Measurements from ENCODE around the gene TP53TG5. TPM values are rescaled to one million over a fixed set of nuclear protein-coding genes. Genes with fewer than 3 reads are reported as not detected.

Gene TP53TG5
- not detected for total RNA-seq

DNA sequence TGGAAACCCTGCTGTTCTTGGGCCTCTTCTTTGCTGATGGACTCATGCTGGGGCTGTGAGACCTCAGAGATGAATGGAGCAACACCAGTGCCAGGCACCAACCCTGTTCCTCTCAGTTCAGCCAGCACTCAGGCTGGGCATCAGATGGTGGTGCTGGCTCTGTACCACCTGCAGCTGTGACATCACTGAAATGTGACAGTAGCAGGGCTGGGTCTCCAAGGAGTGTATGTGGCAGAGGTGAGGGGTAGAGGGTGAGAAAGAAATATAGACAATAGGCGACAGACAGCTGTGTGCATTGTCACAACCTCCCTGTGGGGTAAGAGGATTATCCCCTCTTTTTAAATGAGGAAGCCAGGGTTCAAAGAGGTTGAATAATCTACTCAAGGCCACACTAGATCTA lies at the start of gene TP53TG5:
Gene TP53TG5, minus strand, starts transcription at position 135 of the 400 bp plus-strand sequence. Its CDS starts 89 bp downstream, at position 46.
- Mint-ChIP-seq H3K9me3 (no peaks in the 10 kb centered on the region), H3K36me3 (ENCODE audit: insufficient read depth) (peaks cover 11% of the 10 kb centered on the region), H3K4me3 (no peak within 1 kb of the TSS), H3K4me1 (ENCODE audit: low read depth) (peaks cover 12% of the 10 kb centered on the region), H3K27me3 (ENCODE audit: low read depth) (no peaks in the 10 kb centered on the region)
- DNase-seq: no peak
- ATAC-seq: no peak

DNA sequence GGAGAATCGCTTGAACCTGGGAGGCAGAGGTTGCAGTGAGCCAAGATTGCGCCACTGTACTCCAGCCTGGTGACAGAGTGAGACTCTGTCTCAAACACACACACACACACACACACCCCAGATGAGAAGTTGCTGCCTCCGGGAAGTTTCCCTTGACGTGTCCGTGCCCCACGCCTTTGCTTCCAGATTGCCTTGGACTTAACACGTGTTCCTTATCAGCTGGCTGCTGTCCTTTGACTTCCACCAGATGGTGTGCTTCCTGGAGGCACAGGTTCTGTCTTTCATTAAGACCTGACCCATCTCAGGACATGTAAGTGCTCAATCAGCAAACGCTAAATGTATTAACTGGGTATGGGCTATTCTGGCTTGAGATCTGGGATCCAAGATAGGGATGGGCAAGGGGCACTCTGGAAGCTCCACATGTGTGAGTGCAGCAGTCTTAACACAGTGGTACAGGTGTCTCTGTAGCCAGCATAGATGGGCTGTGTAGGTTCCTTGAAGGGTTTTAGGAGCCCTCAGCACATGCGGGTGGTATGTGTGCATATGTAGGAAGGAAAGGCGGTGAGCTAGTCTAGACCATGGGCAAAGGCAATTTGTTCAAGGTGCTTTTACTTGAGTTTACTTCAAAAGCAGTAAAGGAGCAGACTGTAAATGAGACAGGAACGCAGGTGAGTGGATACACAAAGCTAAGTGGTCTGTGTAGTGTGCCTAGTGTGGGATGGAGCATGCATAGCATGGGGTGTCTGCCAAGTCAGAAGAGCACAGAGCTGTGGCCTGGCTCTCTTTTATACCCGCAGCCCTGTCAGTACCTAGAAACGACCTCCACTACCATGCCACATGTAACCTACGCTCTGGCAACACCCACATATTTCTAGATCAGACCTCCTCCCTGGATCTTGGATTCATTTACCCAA lies 49.4 kb upstream of the TP53TG5 start:
- Mint-ChIP-seq H3K9me3 (no peaks in the 10 kb centered on the region), H3K36me3 (ENCODE audit: insufficient read depth) (peaks cover 27% of the 10 kb centered on the region), H3K4me1 (ENCODE audit: low read depth) (peaks cover 4% of the 10 kb centered on the region), H3K27me3 (ENCODE audit: low read depth) (no peaks in the 10 kb centered on the region), H3K4me3 (no peak overlapping the region)
- DNase-seq: no peak
- peak in 1 of 2 donors; percentile 18 for ATAC-seq

DNA sequence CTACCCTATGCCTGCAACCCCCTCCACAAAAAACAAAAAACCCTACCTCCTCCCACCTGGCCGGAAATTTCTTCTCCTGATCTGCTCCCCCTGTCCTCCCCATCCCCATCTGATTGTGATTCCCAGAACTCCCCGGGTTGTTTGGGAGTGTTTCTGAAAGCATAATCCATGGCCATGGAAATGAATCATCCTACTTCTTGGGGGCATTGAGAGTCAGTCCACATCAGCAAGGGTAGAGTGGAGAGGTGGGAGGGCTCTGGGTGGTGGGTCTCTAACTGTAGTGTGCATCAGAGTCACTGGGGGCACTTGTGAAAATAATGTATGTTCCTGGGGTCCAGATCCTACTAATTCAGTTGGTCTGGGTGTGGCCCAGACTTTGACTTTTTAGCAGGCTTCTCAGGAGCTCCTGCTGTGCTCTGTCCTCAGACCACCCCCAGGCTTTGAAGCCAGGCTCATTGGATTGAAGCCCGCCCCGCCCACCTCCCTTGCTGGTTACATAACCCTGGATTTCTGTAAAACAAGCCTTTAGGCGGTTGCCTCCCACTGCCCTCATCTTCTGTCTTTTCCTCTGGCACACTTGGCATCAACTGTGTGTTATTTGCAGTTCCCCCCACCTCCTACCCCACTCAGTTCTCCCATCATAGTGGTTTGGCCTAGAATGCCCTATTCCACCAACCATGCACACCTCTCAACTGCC lies 48.3 kb upstream of the TP53TG5 start:
- no peak for DNase-seq
- peaks cover 33% of the 10 kb centered on the region for H3K36me3 Mint-ChIP-seq (ENCODE audit: insufficient read depth)
- H3K4me3 Mint-ChIP-seq: no peak overlapping the region
- H3K9me3 Mint-ChIP-seq: no peaks in the 10 kb centered on the region
- H3K27me3 Mint-ChIP-seq (ENCODE audit: low read depth): no peaks in the 10 kb centered on the region
- H3K4me1 Mint-ChIP-seq (ENCODE audit: low read depth): no peaks in the 10 kb centered on the region
- ATAC-seq: no peak

DNA sequence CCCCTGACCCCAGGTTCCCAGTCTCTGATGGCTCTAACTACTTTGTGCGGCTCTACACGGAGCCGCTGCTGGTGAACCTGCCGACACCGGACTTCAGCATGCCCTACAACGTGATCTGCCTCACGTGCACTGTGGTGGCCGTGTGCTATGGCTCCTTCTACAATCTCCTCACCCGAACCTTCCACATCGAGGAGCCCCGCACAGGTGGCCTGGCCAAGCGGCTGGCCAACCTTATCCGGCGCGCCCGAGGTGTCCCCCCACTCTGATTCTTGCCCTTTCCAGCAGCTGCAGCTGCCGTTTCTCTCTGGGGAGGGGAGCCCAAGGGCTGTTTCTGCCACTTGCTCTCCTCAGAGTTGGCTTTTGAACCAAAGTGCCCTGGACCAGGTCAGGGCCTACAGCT lies 47.4 kb upstream of the TP53TG5 start:
- Mint-ChIP-seq H3K4me1 (ENCODE audit: low read depth) (no peaks in the 10 kb centered on the region), H3K27me3 (ENCODE audit: low read depth) (no peaks in the 10 kb centered on the region), H3K9me3 (no peaks in the 10 kb centered on the region), H3K4me3 (no peak overlapping the region), H3K36me3 (ENCODE audit: insufficient read depth) (peaks cover 37% of the 10 kb centered on the region)
- DNase-seq: no peak
- no peak for ATAC-seq

DNA sequence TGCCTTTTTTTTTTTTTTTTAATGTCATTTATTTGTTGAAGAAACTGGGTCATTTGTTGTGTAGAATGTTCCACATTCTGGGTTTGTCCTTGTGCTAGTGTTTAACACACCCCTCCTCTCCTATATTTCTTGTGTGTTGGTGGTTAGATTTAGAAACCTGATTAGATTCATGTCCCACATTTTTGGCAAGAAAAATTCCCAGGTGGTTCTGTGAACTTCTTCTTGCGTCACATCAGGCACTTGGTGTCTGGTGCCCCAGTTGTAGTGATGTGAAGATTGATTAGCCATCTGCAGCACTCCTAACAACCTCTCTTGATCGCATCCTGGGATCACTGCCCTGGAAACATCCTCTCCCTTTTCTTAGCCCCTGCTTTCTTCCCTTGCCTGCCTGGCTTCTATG lies 45.6 kb upstream of the TP53TG5 start:
- Mint-ChIP-seq H3K27me3 (ENCODE audit: low read depth) (no peaks in the 10 kb centered on the region), H3K4me3 (no peak overlapping the region), H3K9me3 (no peaks in the 10 kb centered on the region), H3K36me3 (ENCODE audit: insufficient read depth) (peaks cover 53% of the 10 kb centered on the region), H3K4me1 (ENCODE audit: low read depth) (peaks cover 14% of the 10 kb centered on the region)
- ATAC-seq: no peak
- no peak for DNase-seq

DNA sequence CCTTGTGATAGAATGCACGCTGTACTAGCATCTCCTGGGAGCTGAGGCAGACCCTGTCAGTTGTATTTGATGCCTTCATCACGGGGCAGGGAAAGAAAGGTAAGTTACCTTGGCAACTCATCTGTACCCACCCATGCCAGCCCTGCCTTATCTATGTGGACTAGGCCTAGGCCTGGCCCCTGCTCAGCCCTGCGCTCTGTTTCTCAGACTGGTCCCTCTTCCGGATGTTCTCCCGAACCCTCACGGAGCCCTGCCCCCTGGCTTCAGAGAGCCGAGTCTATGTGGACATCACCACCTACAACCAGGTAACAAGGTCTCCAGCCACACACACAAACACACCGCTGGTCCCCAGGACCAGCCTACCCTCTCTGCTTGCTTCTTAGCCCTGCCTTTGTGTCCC lies 42.0 kb upstream of the TP53TG5 start:
- Mint-ChIP-seq H3K9me3 (no peaks in the 10 kb centered on the region), H3K27me3 (ENCODE audit: low read depth) (no peaks in the 10 kb centered on the region), H3K4me1 (ENCODE audit: low read depth) (peaks cover 42% of the 10 kb centered on the region), H3K4me3 (no peak overlapping the region), H3K36me3 (ENCODE audit: insufficient read depth) (peaks cover 46% of the 10 kb centered on the region)
- ATAC-seq (no peak), DNase-seq (no peak)

DNA sequence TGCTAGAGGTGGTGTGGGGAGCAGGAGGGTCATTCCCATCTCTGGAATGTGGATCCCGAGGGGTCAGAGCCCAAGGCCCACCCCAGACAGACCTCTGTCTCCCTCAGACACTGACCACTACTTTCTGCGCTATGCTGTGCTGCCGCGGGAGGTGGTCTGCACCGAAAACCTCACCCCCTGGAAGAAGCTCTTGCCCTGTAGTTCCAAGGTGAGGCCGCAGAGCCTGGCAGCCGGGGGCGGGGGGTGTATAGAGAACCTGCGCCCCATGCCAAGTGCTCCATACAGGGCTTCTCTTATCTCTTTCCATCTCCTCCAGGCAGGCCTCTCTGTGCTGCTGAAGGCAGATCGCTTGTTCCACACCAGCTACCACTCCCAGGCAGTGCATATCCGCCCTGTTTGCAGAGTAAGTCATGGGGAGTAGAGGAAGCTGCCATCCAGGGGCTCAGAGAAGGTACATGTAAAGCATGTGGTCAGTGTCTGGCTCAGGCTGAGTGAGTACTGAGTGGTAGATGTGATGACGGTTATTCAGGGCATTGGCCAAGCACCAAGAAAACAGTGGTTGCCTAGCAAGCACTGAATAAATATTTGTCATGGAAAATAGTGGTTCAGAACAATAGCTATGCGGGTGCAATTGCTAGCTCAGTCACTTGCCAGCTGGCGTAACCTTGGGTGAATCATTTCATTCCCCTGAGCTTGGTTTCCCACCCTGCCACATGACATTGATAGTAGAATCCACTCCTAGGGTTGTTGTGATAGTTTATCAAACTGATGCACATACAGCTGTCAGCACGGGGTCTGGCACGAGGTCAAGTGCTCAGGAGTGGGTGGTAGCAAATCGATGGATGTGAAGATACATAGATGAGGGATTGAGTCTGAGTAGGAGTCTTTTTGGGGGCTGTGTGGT lies 41.3 kb upstream of the TP53TG5 start:
- Mint-ChIP-seq H3K27me3 (ENCODE audit: low read depth) (no peaks in the 10 kb centered on the region), H3K4me1 (ENCODE audit: low read depth) (peaks cover 47% of the 10 kb centered on the region), H3K4me3 (peak overlapping the region; percentile 59), H3K9me3 (no peaks in the 10 kb centered on the region), H3K36me3 (ENCODE audit: insufficient read depth) (peaks cover 42% of the 10 kb centered on the region)
- ATAC-seq: peak; percentile 45 to 49
- no peak for DNase-seq

GRCh38 chr20:45416917-45417316 lies 38.8 kb upstream of the TP53TG5 start:
- H3K9me3 Mint-ChIP-seq: no peaks in the 10 kb centered on the region
- ATAC-seq: no peak
- H3K4me1 Mint-ChIP-seq (ENCODE audit: low read depth): peaks cover 53% of the 10 kb centered on the region
- no peaks in the 10 kb centered on the region for H3K27me3 Mint-ChIP-seq (ENCODE audit: low read depth)
- H3K36me3 Mint-ChIP-seq (ENCODE audit: insufficient read depth): peaks cover 31% of the 10 kb centered on the region
- H3K4me3 Mint-ChIP-seq: peak overlapping the region; percentile 96
- no peak for DNase-seq

- peaks cover 31% of the 10 kb centered on the region for H3K36me3 Mint-ChIP-seq (ENCODE audit: insufficient read depth)
- H3K9me3 Mint-ChIP-seq: no peaks in the 10 kb centered on the region
- peak within 1 kb of the TSS; percentile 96 for H3K4me3 Mint-ChIP-seq
- H3K4me1 Mint-ChIP-seq (ENCODE audit: low read depth): peaks cover 53% of the 10 kb centered on the region
- ATAC-seq (peak; percentile 93 to 94), DNase-seq (peak; percentile 83)
- no peaks in the 10 kb centered on the region for H3K27me3 Mint-ChIP-seq (ENCODE audit: low read depth)
Measured at GRCh38 chr20:45415822-45416637, 37.9 kb upstream of the TP53TG5 start, which contains the start of gene PIGT. PIGT (plus strand) TSS chr20:45416141; CDS start chr20:45416157, 16 bp downstream.

GRCh38 chr20:45413479-45413878 lies 35.4 kb upstream of the TP53TG5 start:
- Mint-ChIP-seq H3K36me3 (ENCODE audit: insufficient read depth) (peaks cover 21% of the 10 kb centered on the region), H3K4me1 (ENCODE audit: low read depth) (peaks cover 40% of the 10 kb centered on the region), H3K4me3 (no peak overlapping the region), H3K27me3 (ENCODE audit: low read depth) (no peaks in the 10 kb centered on the region), H3K9me3 (no peaks in the 10 kb centered on the region)
- no peak for ATAC-seq
- DNase-seq: no peak

GRCh38 chr20:45412653-45413052 lies 34.5 kb upstream of the TP53TG5 start:
- DNase-seq (no peak), ATAC-seq (no peak)
- no peak overlapping the region for H3K4me3 Mint-ChIP-seq
- peaks cover 14% of the 10 kb centered on the region for H3K36me3 Mint-ChIP-seq (ENCODE audit: insufficient read depth)
- no peaks in the 10 kb centered on the region for H3K27me3 Mint-ChIP-seq (ENCODE audit: low read depth)
- no peaks in the 10 kb centered on the region for H3K9me3 Mint-ChIP-seq
- H3K4me1 Mint-ChIP-seq (ENCODE audit: low read depth): peaks cover 37% of the 10 kb centered on the region

- H3K4me3 Mint-ChIP-seq: no peak overlapping the region
- no peak for ATAC-seq
Measured at GRCh38 chr20:45410887-45411286, 32.8 kb upstream of the TP53TG5 start.

DNA sequence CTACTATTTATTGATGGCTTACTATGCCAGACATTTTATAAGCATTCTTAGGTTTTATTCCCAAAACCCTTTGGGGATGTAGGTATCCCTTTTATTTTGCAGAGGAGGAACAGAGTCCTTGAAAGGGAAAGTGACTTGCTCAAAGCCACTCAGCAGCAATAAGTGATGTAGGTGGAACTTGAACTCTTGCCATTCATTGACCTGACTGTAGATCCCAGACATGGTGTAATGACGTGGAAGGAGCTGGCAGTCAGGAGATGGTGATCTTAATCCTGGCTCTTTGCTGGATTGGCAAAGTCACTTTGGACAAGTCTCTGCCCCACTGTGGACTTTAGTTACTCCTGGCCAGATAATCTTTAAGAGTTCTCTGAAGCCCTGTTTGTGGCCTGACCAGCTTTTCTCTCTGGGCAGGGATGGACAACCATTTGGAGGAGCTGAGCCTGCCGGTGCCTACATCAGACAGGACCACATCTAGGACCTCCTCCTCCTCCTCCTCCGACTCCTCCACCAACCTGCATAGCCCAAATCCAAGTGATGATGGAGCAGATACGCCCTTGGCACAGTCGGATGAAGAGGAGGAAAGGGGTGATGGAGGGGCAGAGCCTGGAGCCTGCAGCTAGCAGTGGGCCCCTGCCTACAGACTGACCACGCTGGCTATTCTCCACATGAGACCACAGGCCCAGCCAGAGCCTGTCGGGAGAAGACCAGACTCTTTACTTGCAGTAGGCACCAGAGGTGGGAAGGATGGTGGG lies 31.6 kb upstream of the TP53TG5 start:
- H3K27me3 Mint-ChIP-seq (ENCODE audit: low read depth): no peaks in the 10 kb centered on the region
- no peaks in the 10 kb centered on the region for H3K9me3 Mint-ChIP-seq
- H3K36me3 Mint-ChIP-seq (ENCODE audit: insufficient read depth): peaks cover 14% of the 10 kb centered on the region
- no peak overlapping the region for H3K4me3 Mint-ChIP-seq
- H3K4me1 Mint-ChIP-seq (ENCODE audit: low read depth): peaks cover 24% of the 10 kb centered on the region
- DNase-seq (no peak), ATAC-seq (no peak)

More at GRCh38 chr20:45410887-45411286, 32.8 kb upstream of the TP53TG5 start:
- H3K36me3 Mint-ChIP-seq (ENCODE audit: insufficient read depth): peaks cover 14% of the 10 kb centered on the region
- no peak for DNase-seq
- no peaks in the 10 kb centered on the region for H3K27me3 Mint-ChIP-seq (ENCODE audit: low read depth)
- H3K9me3 Mint-ChIP-seq: no peaks in the 10 kb centered on the region
- peaks cover 30% of the 10 kb centered on the region for H3K4me1 Mint-ChIP-seq (ENCODE audit: low read depth)

Measured in activated T-cell treated with anti-CD3 and anti-CD28 coated beads, Interleukin-2, amount 50 U/mL, for 4 hours (primary cell).